HUES6 (cell line): ENCODE measurements around the gene TNS2.

Experiments
- H3K27ac ChIP-seq: 2 replicates; pipeline ENCODE4 v1.7.0; 2013; ENCODE audit warnings: low read depth, mild to moderate bottlenecking, low read length, inconsistent platforms
- H3K27me3 ChIP-seq: 2 replicates; pipeline ENCODE4 v1.6.1; 2013; ENCODE audit warnings: low read length; ENCODE audit not compliant: control insufficient read depth, insufficient read depth
- H3K36me3 ChIP-seq: 2 replicates; pipeline ENCODE4 v1.6.1; 2013; ENCODE audit warnings: low read length; ENCODE audit not compliant: control insufficient read depth, insufficient read depth
- H3K4me1 ChIP-seq: 2 replicates; pipeline ENCODE4 v1.6.1; 2013; ENCODE audit warnings: low read length; ENCODE audit not compliant: control insufficient read depth, insufficient read depth
- H3K4me3 ChIP-seq: 2 replicates; pipeline ENCODE4 v1.5.1; 2013; ENCODE audit warnings: low read depth, low read length
- H3K9ac ChIP-seq: one replicate; pipeline ENCODE4 v1.6.1; 2013; ENCODE audit warnings: mild to moderate bottlenecking, low read length
- H3K9me3 ChIP-seq: 2 replicates; pipeline ENCODE4 v1.6.1; 2013; ENCODE audit warnings: low read depth, low read length; ENCODE audit not compliant: control insufficient read depth, insufficient read depth

TNS2 gene

GRCh38 chr12:53074283-53074998 lies 24.6 kb downstream of the TNS2 start:
- no peaks in the 10 kb centered on the region for H3K27me3 ChIP-seq
- H3K27ac ChIP-seq = no peak overlapping the region
- peaks cover 33% of the 10 kb centered on the region for H3K4me1 ChIP-seq
- H3K36me3 ChIP-seq = peaks cover 12% of the 10 kb centered on the region; the same call in 1 of the 2 replicates
- no peaks in the 10 kb centered on the region for H3K9me3 ChIP-seq
- no peak overlapping the region for H3K9ac ChIP-seq
- H3K4me3 ChIP-seq = no peak overlapping the region

GRCh38 chr12:53074999-53075370 lies 25.1 kb downstream of the TNS2 start:
- H3K27me3 ChIP-seq = no peaks in the 10 kb centered on the region
- H3K36me3 ChIP-seq = peaks cover 12% of the 10 kb centered on the region; the same call in 1 of the 2 replicates
- H3K4me3 ChIP-seq = no peak overlapping the region
- H3K27ac ChIP-seq = no peak overlapping the region
- H3K9ac ChIP-seq = no peak overlapping the region
- H3K4me1 ChIP-seq = peaks cover 31% of the 10 kb centered on the region
- H3K9me3 ChIP-seq = no peaks in the 10 kb centered on the region

GRCh38 chr12:53076461-53076860 lies 26.6 kb downstream of the TNS2 start:
- Histone ChIP-seq H3K9ac (no peak overlapping the region), H3K27ac (no peak overlapping the region), H3K36me3 (peaks cover 12% of the 10 kb centered on the region; the same call in 1 of the 2 replicates)

GRCh38 chr12:53077030-53077429 lies 27.2 kb downstream of the TNS2 start:
- Histone ChIP-seq H3K9me3 (no peaks in the 10 kb centered on the region), H3K4me1 (peaks cover 18% of the 10 kb centered on the region), H3K27me3 (peaks cover 18% of the 10 kb centered on the region), H3K36me3 (peaks cover 12% of the 10 kb centered on the region; the same call in 1 of the 2 replicates), H3K27ac (no peak overlapping the region), H3K4me3 (no peak overlapping the region), H3K9ac (no peak overlapping the region)

More at GRCh38 chr12:53076461-53076860, 26.6 kb downstream of the TNS2 start:
- peaks cover 13% of the 10 kb centered on the region for H3K27me3 ChIP-seq
- peaks cover 20% of the 10 kb centered on the region for H3K4me1 ChIP-seq
- H3K4me3 ChIP-seq = no peak overlapping the region
- H3K9me3 ChIP-seq = no peaks in the 10 kb centered on the region

GRCh38 chr12:53078425-53079225 lies 28.8 kb downstream of the TNS2 start:
- no peak overlapping the region for H3K27ac ChIP-seq
- H3K9me3 ChIP-seq = no peaks in the 10 kb centered on the region
- H3K36me3 ChIP-seq = peaks cover 12% of the 10 kb centered on the region; the same call in 1 of the 2 replicates
- peak overlapping the region; percentile 66 for H3K4me3 ChIP-seq
- H3K4me1 ChIP-seq = peaks cover 9% of the 10 kb centered on the region
- H3K27me3 ChIP-seq = peaks cover 21% of the 10 kb centered on the region
- peak overlapping the region; percentile 47 for H3K9ac ChIP-seq

- Histone ChIP-seq H3K27ac (peak within 1 kb of the TSS; percentile 49; the same call in 1 of the 2 replicates), H3K4me1 (peaks cover 9% of the 10 kb centered on the region)
These were observed 29.6 kb downstream of the TNS2 start, which contains the start of gene SPRYD3 for GRCh38 chr12:53079226-53080117. SPRYD3 (minus strand) TSS chr12:53079390; CDS start chr12:53079333, 57 bp downstream.

GRCh38 chr12:53082637-53083175 lies 32.8 kb downstream of the TNS2 start:
- Histone ChIP-seq H3K4me1 (peaks cover 9% of the 10 kb centered on the region), H3K27ac (no peak overlapping the region), H3K36me3 (no peaks in the 10 kb centered on the region), H3K4me3 (no peak overlapping the region), H3K27me3 (peaks cover 30% of the 10 kb centered on the region), H3K9me3 (no peaks in the 10 kb centered on the region), H3K9ac (no peak overlapping the region)

More at GRCh38 chr12:53079226-53080117, 29.6 kb downstream of the TNS2 start, which contains the start of gene SPRYD3:
- peak within 1 kb of the TSS; percentile 66 for H3K4me3 ChIP-seq
- peaks cover 5% of the 10 kb centered on the region; the same call in 1 of the 2 replicates for H3K36me3 ChIP-seq
- H3K27me3 ChIP-seq = peaks cover 21% of the 10 kb centered on the region
- H3K9me3 ChIP-seq = no peaks in the 10 kb centered on the region
- peak within 1 kb of the TSS; percentile 69 for H3K9ac ChIP-seq

GRCh38 chr12:53086361-53086760 lies 36.5 kb downstream of the TNS2 start:
- no peaks in the 10 kb centered on the region for H3K36me3 ChIP-seq

GRCh38 chr12:53090105-53090504 lies 40.2 kb downstream of the TNS2 start:
- H3K27ac ChIP-seq = no peak overlapping the region
- no peaks in the 10 kb centered on the region for H3K9me3 ChIP-seq
- H3K4me1 ChIP-seq = no peaks in the 10 kb centered on the region
- H3K4me3 ChIP-seq = no peak overlapping the region
- H3K27me3 ChIP-seq = peaks cover 16% of the 10 kb centered on the region; the same call in 1 of the 2 replicates
- H3K9ac ChIP-seq = no peak overlapping the region
- no peaks in the 10 kb centered on the region for H3K36me3 ChIP-seq

More at GRCh38 chr12:53086361-53086760, 36.5 kb downstream of the TNS2 start:
- Histone ChIP-seq H3K9me3 (no peaks in the 10 kb centered on the region), H3K27ac (no peak overlapping the region), H3K9ac (no peak overlapping the region), H3K4me1 (no peaks in the 10 kb centered on the region), H3K27me3 (peaks cover 22% of the 10 kb centered on the region), H3K4me3 (no peak overlapping the region)

- H3K4me3 ChIP-seq = no peak overlapping the region
- H3K36me3 ChIP-seq = no peaks in the 10 kb centered on the region
- H3K27me3 ChIP-seq = peaks cover 16% of the 10 kb centered on the region; the same call in 1 of the 2 replicates
- no peak overlapping the region for H3K9ac ChIP-seq
- H3K9me3 ChIP-seq = no peaks in the 10 kb centered on the region
- H3K27ac ChIP-seq = no peak overlapping the region
- H3K4me1 ChIP-seq = no peaks in the 10 kb centered on the region
These were observed 40.7 kb downstream of the TNS2 start for GRCh38 chr12:53090554-53090953.
